Trophoblast cell (in vitro differentiated cells and primary cell): ENCODE data around the gene PTPRZ1.

ENCODE experiments used
- DNase-seq, 2 donors: peaks; one replicate each; pipeline ENCODE4 v3.0.0-alpha.2; 2016
- H2AFZ ChIP-seq: 2 replicates; pipeline ENCODE4 v1.6.1; 2013; ENCODE audit warnings: low read length, moderate library complexity, mild to moderate bottlenecking; ENCODE audit not compliant: insufficient read depth, poor library complexity
- H2AK5ac ChIP-seq: 2 replicates; pipeline ENCODE4 v1.6.1; 2013; ENCODE audit warnings: mild to moderate bottlenecking, low read length
- H2BK120ac ChIP-seq: 2 replicates; pipeline ENCODE4 v1.6.1; 2013; ENCODE audit warnings: low read length, mild to moderate bottlenecking, moderate library complexity; ENCODE audit not compliant: insufficient read depth, poor library complexity
- H2BK12ac ChIP-seq: 2 replicates; pipeline ENCODE4 v1.6.1; 2013; ENCODE audit warnings: mild to moderate bottlenecking, low read length, moderate library complexity
- H2BK5ac ChIP-seq: 2 replicates; pipeline ENCODE4 v1.6.1; 2013; ENCODE audit warnings: low read length, low read depth, moderate library complexity, mild to moderate bottlenecking; ENCODE audit not compliant: poor library complexity
- H3K14ac ChIP-seq: 2 replicates; pipeline ENCODE4 v1.6.1; 2013; ENCODE audit warnings: mild to moderate bottlenecking, low read length
- H3K18ac ChIP-seq: 2 replicates; pipeline ENCODE4 v1.6.1; 2013; ENCODE audit warnings: mild to moderate bottlenecking, low read length
- H3K23ac ChIP-seq: 2 replicates; pipeline ENCODE4 v1.6.1; 2013; ENCODE audit warnings: low read length
- H3K27ac ChIP-seq: 2 replicates; pipeline ENCODE4 v1.5.1; 2013; ENCODE audit warnings: low read depth, mild to moderate bottlenecking, inconsistent platforms, low read length, moderate library complexity
- H3K27me3 ChIP-seq: 2 replicates; pipeline ENCODE4 v1.6.1; 2013; ENCODE audit warnings: inconsistent platforms, mild to moderate bottlenecking, low read length, moderate library complexity; ENCODE audit not compliant: insufficient read depth
- H3K36me3 ChIP-seq, 2 experiments: 1 replicate in 1 of 2; 2 replicates in 1 of 2; pipeline ENCODE4 v1.6.1; 2013; ENCODE audit warnings: low read length in 2 of 2, mild to moderate bottlenecking in 2 of 2, moderate library complexity in 1 of 2; ENCODE audit not compliant: insufficient read depth in 2 of 2, control insufficient read depth in 1 of 2
- H3K4ac ChIP-seq: 2 replicates; pipeline ENCODE4 v1.6.1; 2013; ENCODE audit warnings: low read depth, mild to moderate bottlenecking, low read length, moderate library complexity
- H3K4me1 ChIP-seq, 2 experiments: 1 replicate in 1 of 2; 2 replicates in 1 of 2; pipeline ENCODE4 v1.6.1; 2013; ENCODE audit warnings: low read length in 2 of 2, mild to moderate bottlenecking in 2 of 2, moderate library complexity in 1 of 2; ENCODE audit not compliant: insufficient read depth in 2 of 2, control insufficient read depth in 1 of 2
- H3K4me2 ChIP-seq: 2 replicates; pipeline ENCODE4 v1.6.1; 2013; ENCODE audit warnings: inconsistent platforms, mild to moderate bottlenecking, low read length, moderate library complexity
- H3K4me3 ChIP-seq: 2 replicates; pipeline ENCODE4 v1.5.1; 2013; ENCODE audit warnings: mild to moderate bottlenecking, low read depth, low read length, inconsistent platforms
- H3K79me1 ChIP-seq: one replicate; pipeline ENCODE4 v1.6.1; 2013; ENCODE audit warnings: low read length
- H3K79me2 ChIP-seq: 2 replicates; pipeline ENCODE4 v1.6.1; 2013; ENCODE audit warnings: low read length, mild to moderate bottlenecking; ENCODE audit not compliant: control insufficient read depth, insufficient read depth, poor library complexity
- H3K9ac ChIP-seq: 2 replicates; pipeline ENCODE4 v1.6.1; 2013; ENCODE audit warnings: mild to moderate bottlenecking, low read length
- H3K9me3 ChIP-seq: 2 replicates; pipeline ENCODE4 v1.6.1; 2013; ENCODE audit warnings: low read depth, mild to moderate bottlenecking, control low read depth, inconsistent platforms, low read length; ENCODE audit not compliant: insufficient read depth
- H4K12ac ChIP-seq: 2 replicates; pipeline ENCODE4 v1.6.1; 2013; ENCODE audit warnings: low read depth, mild to moderate bottlenecking, low read length, moderate library complexity
- H4K8ac ChIP-seq: 2 replicates; pipeline ENCODE4 v1.6.1; 2013; ENCODE audit warnings: low read depth, mild to moderate bottlenecking, low read length, moderate library complexity
- H4K91ac ChIP-seq: one replicate; pipeline ENCODE4 v1.6.1; 2013; ENCODE audit warnings: low read depth, mild to moderate bottlenecking, low read length, moderate library complexity
- WGBS: extraction: QIAGEN DNeasy Blood & Tissue Kit; methylation state at CpG from one replicate; pipeline ENCODE4 v1.1.7; 2013; ENCODE audit warnings: missing lambda C conversion rate; ENCODE audit not compliant: insufficient read length, insufficient coverage; ENCODE audit errors: extremely low coverage; 5-methylcytosine and 5-hydroxymethylcytosine counted together

PTPRZ1 gene

GRCh38 chr7:121909716-121910345, 36.9 kb downstream of the PTPRZ1 start:
- no peak overlapping the region for H3K4me2 ChIP-seq
- no CpG with 5 or more reads among the region's 3 CpGs for WGBS
- H2BK12ac ChIP-seq, result no peak overlapping the region
- H3K27ac ChIP-seq, result no peak overlapping the region
- no peak overlapping the region for H3K14ac ChIP-seq
- no peaks in the 10 kb centered on the region for H3K27me3 ChIP-seq
- H3K79me1 ChIP-seq, result no peaks in the 10 kb centered on the region
- no peak for DNase-seq
- H3K79me2 ChIP-seq, result no peaks in the 10 kb centered on the region
- no peak overlapping the region for H3K4me3 ChIP-seq
- H2BK120ac ChIP-seq, result no peak overlapping the region
- H2AFZ ChIP-seq, result no peak overlapping the region
- no peaks in the 10 kb centered on the region for H3K4me1 ChIP-seq
- no peak overlapping the region for H2AK5ac ChIP-seq
- H3K4ac ChIP-seq, result no peak overlapping the region
- no peaks in the 10 kb centered on the region for H3K9me3 ChIP-seq
- no peak overlapping the region for H3K9ac ChIP-seq
- no peak overlapping the region for H2BK5ac ChIP-seq
- no peak overlapping the region for H4K12ac ChIP-seq
- no peak overlapping the region for H4K91ac ChIP-seq
- H3K18ac ChIP-seq, result no peak overlapping the region
- no peak overlapping the region for H4K8ac ChIP-seq
- H3K36me3 ChIP-seq, result no peaks in the 10 kb centered on the region
- no peak overlapping the region for H3K23ac ChIP-seq

DNA sequence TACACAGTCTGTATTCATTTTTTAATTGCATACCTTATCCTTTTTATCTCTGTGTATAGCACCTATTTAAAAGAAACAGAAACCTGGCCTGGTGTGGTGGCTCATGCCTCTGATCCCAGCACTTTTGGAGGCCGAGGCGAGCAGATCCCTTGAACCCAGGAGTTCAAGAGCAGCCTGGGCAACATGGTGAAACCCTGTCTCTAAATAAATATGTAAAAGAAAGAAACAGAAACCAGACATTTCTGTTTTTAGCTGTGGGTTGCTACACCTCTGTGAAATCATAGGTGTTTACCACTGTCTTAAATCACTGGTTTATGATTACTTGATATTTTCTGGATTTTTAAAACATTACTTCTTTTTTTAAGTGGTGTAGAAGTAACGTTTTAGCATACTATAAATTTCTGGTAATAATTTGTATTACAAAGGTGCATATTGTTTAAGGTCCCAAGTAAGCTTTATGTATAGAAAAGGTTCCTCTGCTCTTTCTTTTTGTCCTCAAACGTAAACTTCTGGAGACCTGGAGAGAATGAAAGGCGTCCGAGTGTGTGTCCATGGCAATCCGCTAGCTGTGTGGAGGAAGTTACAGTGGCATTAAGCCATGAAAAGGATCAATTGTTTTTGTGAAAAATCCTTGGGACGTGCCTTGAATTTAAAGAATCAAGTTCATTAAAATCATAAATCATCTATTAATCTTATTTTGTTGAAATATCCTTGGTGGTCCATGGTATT, 41.1 kb downstream of the PTPRZ1 start:
- Histone ChIP-seq H4K8ac (no peak overlapping the region), H3K9me3 (no peaks in the 10 kb centered on the region), H3K14ac (no peak overlapping the region), H2AFZ (no peak overlapping the region), H3K4me3 (no peak overlapping the region), H2BK120ac (no peak overlapping the region), H2BK12ac (no peak overlapping the region), H3K18ac (no peak overlapping the region), H2AK5ac (no peak overlapping the region), H3K79me2 (no peaks in the 10 kb centered on the region), H3K4me2 (no peak overlapping the region), H3K23ac (no peak overlapping the region), H3K79me1 (no peaks in the 10 kb centered on the region), H3K27me3 (no peaks in the 10 kb centered on the region), H4K12ac (no peak overlapping the region), H3K27ac (no peak overlapping the region), H4K91ac (no peak overlapping the region), H3K36me3 (no peaks in the 10 kb centered on the region), H3K9ac (no peak overlapping the region), H3K4me1 (no peaks in the 10 kb centered on the region), H2BK5ac (no peak overlapping the region), H3K4ac (no peak overlapping the region)
- no peak for DNase-seq
- WGBS, result no CpG with 5 or more reads among the region's 8 CpGs

DNA sequence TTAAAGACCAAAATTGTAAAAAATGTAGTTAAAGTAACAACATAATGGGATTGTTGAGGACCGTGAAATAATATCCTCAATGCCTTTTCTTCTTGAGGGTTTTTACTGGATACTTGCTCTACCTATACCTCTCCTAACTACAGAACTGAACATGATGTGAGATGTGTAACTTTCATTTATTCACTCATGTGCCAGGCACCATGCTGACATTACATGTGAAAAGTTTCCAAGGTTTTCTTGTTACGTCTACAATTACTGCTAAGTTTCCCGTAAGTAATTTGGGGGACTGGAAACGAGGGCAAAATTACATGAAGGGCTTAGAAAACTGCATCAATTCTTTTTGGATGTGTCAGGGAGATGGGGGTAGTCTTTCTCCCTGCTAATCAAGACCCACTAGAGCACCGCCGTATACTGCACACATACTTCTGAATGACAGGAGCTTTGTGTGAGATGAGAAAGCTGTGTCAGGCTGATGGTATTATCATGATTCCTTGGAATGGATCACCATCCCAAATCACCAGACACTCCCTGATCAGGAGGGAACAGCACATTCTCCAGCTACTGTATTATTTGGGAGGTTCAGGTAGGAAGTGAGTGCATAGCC, 41.8 kb downstream of the PTPRZ1 start:
- no peak overlapping the region for H4K8ac ChIP-seq
- H2AK5ac ChIP-seq, result no peak overlapping the region
- no peaks in the 10 kb centered on the region for H3K9me3 ChIP-seq
- H3K23ac ChIP-seq, result no peak overlapping the region
- no peak overlapping the region for H2BK12ac ChIP-seq
- no CpG with 5 or more reads among the region's 6 CpGs for WGBS
- no peak overlapping the region for H2BK5ac ChIP-seq
- no peak overlapping the region for H3K18ac ChIP-seq
- DNase-seq, result no peak
- H2BK120ac ChIP-seq, result no peak overlapping the region
- no peak overlapping the region for H3K4me3 ChIP-seq
- no peak overlapping the region for H4K12ac ChIP-seq
- no peaks in the 10 kb centered on the region for H3K79me1 ChIP-seq
- H3K27me3 ChIP-seq, result no peaks in the 10 kb centered on the region
- H3K14ac ChIP-seq, result no peak overlapping the region
- H3K4ac ChIP-seq, result no peak overlapping the region
- no peaks in the 10 kb centered on the region for H3K79me2 ChIP-seq
- H2AFZ ChIP-seq, result no peak overlapping the region
- H3K9ac ChIP-seq, result no peak overlapping the region
- no peak overlapping the region for H3K4me2 ChIP-seq
- H3K36me3 ChIP-seq, result no peaks in the 10 kb centered on the region
- H3K27ac ChIP-seq, result no peak overlapping the region
- H4K91ac ChIP-seq, result no peak overlapping the region
- H3K4me1 ChIP-seq, result no peaks in the 10 kb centered on the region

GRCh38 chr7:121916211-121916610, 43.2 kb downstream of the PTPRZ1 start:
- no peak overlapping the region for H2AK5ac ChIP-seq
- no peak overlapping the region for H3K27ac ChIP-seq
- no peak overlapping the region for H3K14ac ChIP-seq
- H4K8ac ChIP-seq, result no peak overlapping the region
- DNase-seq, result no peak
- no peak overlapping the region for H2AFZ ChIP-seq
- H2BK12ac ChIP-seq, result no peak overlapping the region
- H3K79me2 ChIP-seq, result no peaks in the 10 kb centered on the region
- H3K27me3 ChIP-seq, result no peaks in the 10 kb centered on the region
- no peaks in the 10 kb centered on the region for H3K79me1 ChIP-seq
- H3K18ac ChIP-seq, result no peak overlapping the region
- no peaks in the 10 kb centered on the region for H3K36me3 ChIP-seq
- H3K4me3 ChIP-seq, result no peak overlapping the region
- H3K9ac ChIP-seq, result no peak overlapping the region
- H3K4me1 ChIP-seq, result no peaks in the 10 kb centered on the region
- no peak overlapping the region for H2BK120ac ChIP-seq
- H3K23ac ChIP-seq, result no peak overlapping the region
- no CpG with 5 or more reads among the region's 4 CpGs for WGBS
- H3K9me3 ChIP-seq, result no peaks in the 10 kb centered on the region
- no peak overlapping the region for H4K12ac ChIP-seq
- H3K4ac ChIP-seq, result no peak overlapping the region
- H2BK5ac ChIP-seq, result no peak overlapping the region
- no peak overlapping the region for H3K4me2 ChIP-seq
- H4K91ac ChIP-seq, result no peak overlapping the region
